ENCODE data around the gene DIAPH2.

Gene DIAPH2

DNA sequence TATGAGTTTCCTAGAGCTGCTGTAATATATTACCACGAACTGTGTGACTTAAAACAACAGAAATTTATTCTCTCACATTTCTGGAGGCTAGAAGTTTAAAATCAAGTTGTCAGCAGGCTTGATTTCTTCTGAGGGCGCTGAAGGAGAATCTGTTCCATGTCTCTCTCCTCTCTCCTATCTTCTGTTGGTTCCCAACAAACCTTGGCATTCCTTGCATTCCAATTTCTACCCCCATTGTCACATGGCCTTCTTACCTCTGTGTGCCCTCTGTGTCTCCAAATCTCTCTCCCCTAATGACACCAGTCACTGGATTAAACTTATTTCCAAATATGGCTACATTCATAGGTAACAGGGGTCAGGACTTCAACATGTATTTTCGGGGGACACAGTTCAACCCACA lies 871.7 kb downstream of the DIAPH2 start:
- no peak for DNase-seq (ENCODE audit: low read depth)
- no peak for TF ChIP-seq CTCF (conservative IDR thresholded peaks at IDR 0.05; ENCODE audit: low read depth, low read length)
- no peak overlapping the region for H3K4me3 ChIP-seq (ENCODE audit: low read length)

- no peak for TF ChIP-seq CTCF (conservative IDR thresholded peaks at IDR 0.05; ENCODE audit: low read depth, low read length)
- H3K4me3 ChIP-seq (ENCODE audit: low read length): peak overlapping the region; percentile 16
- DNase-seq (ENCODE audit: low read depth): no peak
These were observed 879.0 kb downstream of the DIAPH2 start for GRCh38 chrX:97563531-97564133.

DNA sequence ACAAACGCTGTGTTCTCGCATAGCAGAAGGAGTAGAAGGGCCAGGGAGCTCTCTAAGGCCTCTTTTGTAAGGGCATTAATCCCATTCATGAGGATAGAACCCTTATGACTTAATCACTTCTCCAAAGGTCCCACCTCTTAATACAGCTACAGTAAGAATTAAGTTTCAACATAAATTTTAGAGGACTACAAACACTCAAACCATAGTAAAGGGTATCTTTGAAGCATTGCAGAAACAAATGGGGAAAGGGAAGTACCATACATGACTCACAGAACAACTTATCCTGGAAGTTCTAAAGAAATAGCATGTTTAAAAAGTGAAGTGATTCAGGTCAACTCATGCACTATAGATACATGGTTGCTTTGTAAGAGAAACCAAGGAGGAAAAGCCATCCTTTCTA lies 879.9 kb downstream of the DIAPH2 start:
- no peak for DNase-seq (ENCODE audit: low read depth)
- no peak overlapping the region for H3K4me3 ChIP-seq (ENCODE audit: low read length)
- no peak for TF ChIP-seq CTCF (conservative IDR thresholded peaks at IDR 0.05; ENCODE audit: low read depth, low read length)

- no peak for DNase-seq (ENCODE audit: low read depth)
- TF ChIP-seq CTCF (conservative IDR thresholded peaks at IDR 0.05; ENCODE audit: low read depth, low read length): no peak
- H3K4me3 ChIP-seq (ENCODE audit: low read length): no peak overlapping the region
These were observed 902.5 kb downstream of the DIAPH2 start for GRCh38 chrX:97587171-97587570.

- no peak for DNase-seq (ENCODE audit: low read depth)
- TF ChIP-seq CTCF (conservative IDR thresholded peaks at IDR 0.05; ENCODE audit: low read depth, low read length): no peak
- H3K4me3 ChIP-seq (ENCODE audit: low read length): no peak overlapping the region
These were observed 910.1 kb downstream of the DIAPH2 start for GRCh38 chrX:97594646-97595224.

DNA sequence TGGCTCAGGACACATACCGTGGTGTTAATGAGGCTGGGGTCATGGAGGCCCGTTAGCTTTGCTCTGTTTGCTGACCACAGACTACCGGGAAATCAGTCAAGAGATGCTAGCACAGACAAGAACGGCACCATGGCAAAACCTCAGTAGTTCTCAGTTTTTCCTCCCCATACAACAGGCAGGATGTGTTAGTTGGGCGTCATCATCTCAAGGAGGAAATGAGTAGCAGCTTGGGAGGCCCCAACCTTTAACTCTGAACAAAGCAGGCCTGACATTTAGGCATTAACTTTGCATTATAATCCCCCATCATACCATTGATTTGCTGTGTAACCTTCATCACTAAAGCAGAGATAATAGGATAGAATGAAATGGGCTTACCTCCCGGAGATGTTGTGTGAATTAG lies 913.3 kb downstream of the DIAPH2 start:
- no peak for DNase-seq (ENCODE audit: low read depth)
- H3K4me3 ChIP-seq (ENCODE audit: low read length): no peak overlapping the region
- no peak for TF ChIP-seq CTCF (conservative IDR thresholded peaks at IDR 0.05; ENCODE audit: low read depth, low read length)

All from retinal pigment epithelial cell (primary cell).